ENCODE measurements around the gene CAMTA1.
A peak's percentile ranks its signal among the peaks of the same experiment; 100 is the strongest.

Gene CAMTA1

GRCh38 chr1:7047866-7048265 lies 262.6 kb downstream of the CAMTA1 start:
- no peak for DNase-seq

DNA sequence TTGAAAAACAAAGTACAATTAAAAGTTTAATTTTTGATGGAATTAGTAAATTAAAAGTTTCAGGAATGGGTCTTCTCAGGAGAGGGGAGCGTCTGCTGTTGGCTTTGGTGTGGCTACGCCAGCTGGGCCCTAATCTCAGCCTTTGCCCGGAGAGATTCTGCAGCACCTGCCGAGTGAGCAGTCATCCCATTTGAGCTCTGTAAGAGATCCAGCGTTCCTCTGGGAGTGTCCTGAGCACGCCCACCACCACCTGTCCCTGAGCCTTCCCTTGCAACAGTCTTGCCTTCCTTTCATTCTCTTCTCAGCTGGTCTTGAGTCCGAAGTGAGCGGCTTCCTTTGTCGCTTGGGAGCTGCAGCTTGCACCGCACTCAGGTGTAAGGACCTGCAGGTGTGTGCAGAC lies 263.1 kb downstream of the CAMTA1 start:
- no peak for DNase-seq

GRCh38 chr1:7049913-7050625 lies 264.8 kb downstream of the CAMTA1 start:
- no peak for DNase-seq

- no peak for DNase-seq
Observed at GRCh38 chr1:7050751-7051665, 265.8 kb downstream of the CAMTA1 start.

GRCh38 chr1:7052701-7053100 lies 267.4 kb downstream of the CAMTA1 start:
- DNase-seq = no peak

DNA sequence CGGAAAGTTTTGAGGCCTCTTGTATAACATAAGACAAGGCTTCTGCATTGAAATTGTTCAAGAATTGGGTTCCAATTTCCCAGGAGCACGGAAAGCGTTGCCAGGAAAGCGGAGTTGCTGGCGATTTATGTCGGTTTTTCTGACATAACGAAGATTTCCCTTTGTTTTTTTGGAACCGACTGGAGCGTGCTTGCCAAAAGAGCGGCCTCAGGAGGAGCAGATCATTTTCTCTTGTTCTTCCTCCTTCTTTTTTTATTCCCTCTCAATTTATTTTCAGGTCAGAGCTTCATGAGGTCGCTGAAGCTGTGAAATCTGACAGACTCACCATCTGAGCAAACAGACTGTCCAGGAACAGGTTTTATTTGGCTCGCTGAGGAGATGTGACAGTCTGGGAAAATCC lies 275.5 kb downstream of the CAMTA1 start:
- DNase-seq = no peak

DNA sequence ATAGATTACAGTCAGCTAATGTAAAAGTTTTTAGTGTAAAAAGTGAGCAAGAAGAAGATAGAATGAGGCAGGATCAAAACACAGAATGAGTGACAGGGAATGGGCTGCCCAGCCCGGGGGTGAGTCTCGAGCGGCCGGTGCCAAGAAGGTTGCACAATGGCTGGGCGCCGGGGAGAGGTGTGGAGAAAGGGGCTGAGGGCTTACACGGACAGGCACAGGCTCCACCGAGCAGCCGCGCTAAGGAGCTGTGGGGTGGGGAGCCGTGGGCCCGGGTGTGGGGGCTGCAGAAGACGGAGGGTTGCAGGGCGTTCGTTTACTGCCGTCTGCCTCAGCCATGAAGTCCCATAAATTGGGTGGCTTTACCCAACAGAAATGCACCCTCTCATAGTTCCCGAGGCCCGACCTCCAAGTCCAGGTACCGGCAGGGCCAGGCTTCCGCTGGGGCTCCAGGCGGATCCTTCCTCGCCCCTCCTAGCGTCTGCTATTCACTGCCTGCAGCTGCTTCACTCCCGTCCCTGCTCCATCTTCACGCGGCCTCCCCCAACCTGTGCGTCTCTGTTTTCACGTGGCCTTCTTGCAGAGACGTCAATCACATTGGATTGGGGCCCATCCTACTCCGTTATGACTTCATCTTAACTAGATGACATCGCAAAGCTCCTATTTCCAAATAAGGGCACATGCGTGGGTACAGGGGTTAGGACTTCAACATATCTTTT lies 277.2 kb downstream of the CAMTA1 start:
- DNase-seq = no peak

DNA sequence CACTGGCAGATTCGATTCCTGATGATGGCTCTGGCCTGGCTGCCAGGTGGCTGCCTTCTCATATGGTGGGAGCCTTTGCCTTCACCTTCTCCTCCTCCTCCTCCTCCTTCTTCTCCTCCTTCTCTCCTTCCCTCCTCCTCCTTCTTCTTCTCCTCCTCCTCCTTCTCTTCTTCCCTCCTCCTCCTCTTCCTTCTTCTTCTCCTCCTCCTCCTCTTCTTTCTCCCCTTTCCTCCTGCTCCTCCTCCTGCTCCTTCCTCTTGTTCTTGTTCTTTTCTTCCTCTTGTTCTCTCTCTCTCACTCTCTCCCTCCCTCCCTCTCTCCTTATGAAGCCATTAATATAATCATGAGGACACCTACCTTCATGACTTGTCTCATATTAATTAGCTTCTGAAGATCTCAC lies 278.7 kb downstream of the CAMTA1 start:
- no peak for DNase-seq

- no peak for DNase-seq
Observed at GRCh38 chr1:7068552-7068951, 283.3 kb downstream of the CAMTA1 start.

- DNase-seq = no peak
Observed at GRCh38 chr1:7069931-7070330, 284.7 kb downstream of the CAMTA1 start.

- peak; percentile 10 for DNase-seq
Observed at GRCh38 chr1:7070389-7071029, 285.3 kb downstream of the CAMTA1 start.

DNA sequence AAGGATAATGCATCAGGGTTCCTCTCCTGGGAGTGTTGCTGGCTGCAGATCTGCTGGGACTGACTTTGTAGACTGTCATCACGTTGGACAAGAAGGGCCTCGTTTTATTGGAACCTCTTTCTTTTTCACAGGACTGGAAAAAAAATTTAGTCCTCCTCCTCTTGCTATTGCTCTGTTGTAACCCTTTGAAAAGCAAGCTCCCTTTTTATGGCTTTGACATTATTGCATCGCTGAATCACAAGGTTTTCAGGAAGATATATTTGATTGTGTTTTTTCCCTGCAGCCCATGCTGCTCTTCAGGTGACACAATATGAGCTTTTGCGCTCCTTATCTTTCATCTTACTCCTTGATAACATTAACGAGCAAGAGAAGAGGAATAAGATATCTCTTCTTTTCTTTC lies 290.9 kb downstream of the CAMTA1 start:
- DNase-seq = no peak

GRCh38 chr1:7076572-7076971 lies 291.3 kb downstream of the CAMTA1 start:
- DNase-seq = no peak

- no peak for DNase-seq
Observed at GRCh38 chr1:7077136-7077535, 291.9 kb downstream of the CAMTA1 start.

GRCh38 chr1:7077970-7078369 lies 292.7 kb downstream of the CAMTA1 start:
- DNase-seq = no peak

- no peak for DNase-seq
Observed at GRCh38 chr1:7079637-7080036, 294.4 kb downstream of the CAMTA1 start.

DNA sequence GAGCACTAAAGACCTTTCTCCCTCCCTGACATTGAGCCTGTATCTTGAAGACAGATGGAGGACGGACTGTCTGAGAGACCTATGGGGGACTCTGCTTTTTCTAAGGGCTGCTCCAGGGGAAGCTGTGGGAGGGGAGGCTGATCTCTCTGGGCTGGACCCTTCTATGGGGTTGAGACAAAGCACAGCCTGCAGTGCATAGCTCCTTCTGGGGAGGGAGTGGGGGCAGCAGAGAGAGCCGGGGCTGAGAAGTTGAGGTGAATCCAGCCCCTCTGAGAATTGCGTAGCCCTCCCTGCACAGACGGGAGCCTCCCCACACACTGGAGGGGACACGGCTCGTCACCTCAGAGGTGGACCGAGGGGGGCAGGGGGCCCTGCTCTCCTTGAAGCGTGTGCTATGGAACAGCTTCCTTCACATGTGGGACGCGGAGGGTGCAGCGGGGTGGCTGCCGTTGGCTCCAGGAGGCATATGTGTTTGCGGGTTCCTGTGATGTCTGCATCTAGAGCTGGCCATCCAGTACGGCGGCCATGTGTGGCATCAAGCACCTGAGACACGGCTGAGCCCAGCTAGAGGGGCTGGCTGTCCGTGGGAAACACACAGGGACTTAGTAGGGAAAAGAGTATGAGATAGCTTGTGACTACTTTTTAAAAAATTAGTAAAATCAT lies 299.1 kb downstream of the CAMTA1 start:
- DNase-seq = no peak

DNA sequence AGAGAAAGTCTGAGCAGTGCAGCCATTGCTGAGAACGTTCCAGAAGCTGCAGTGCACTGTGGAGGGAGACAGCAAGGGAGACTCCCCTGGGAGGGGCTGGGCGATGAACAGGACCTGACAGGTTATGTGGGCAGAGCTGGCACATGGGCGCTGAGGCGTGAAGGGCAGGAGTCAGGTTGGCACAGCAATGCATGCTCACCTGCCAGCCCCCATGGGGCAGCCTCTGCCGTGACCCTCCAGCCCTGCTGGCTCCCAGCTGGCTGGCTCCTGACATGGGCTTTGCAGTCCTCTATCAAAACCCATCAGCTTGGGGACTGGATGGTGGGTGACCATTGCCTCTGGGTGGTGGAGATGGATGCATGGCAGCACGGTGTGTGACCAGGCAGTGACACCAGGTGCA lies 300.3 kb downstream of the CAMTA1 start:
- no peak for DNase-seq

- DNase-seq = no peak
Observed at GRCh38 chr1:7086106-7086505, 300.9 kb downstream of the CAMTA1 start.

- no peak for DNase-seq
Observed at GRCh38 chr1:7087888-7088287, 302.6 kb downstream of the CAMTA1 start.

DNA sequence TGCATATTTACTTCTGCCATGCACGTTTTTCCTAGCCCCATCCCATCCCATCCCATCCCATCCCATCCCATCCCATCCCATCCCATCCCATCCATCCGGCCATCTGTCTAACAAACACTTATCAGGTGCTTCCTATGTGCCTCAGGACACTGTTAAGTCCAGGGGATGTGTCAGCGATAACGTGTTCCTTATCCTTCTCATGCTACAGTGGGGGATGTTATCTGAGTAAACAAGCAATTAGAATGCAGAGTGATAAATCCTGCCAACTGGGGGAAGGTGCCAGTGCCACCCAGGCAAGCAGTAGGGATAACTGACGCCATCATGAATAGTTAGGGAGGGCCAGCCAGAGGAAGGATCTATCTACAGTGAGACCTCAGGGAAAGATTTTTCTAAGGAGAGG lies 304.2 kb downstream of the CAMTA1 start:
- no peak for DNase-seq

DNA sequence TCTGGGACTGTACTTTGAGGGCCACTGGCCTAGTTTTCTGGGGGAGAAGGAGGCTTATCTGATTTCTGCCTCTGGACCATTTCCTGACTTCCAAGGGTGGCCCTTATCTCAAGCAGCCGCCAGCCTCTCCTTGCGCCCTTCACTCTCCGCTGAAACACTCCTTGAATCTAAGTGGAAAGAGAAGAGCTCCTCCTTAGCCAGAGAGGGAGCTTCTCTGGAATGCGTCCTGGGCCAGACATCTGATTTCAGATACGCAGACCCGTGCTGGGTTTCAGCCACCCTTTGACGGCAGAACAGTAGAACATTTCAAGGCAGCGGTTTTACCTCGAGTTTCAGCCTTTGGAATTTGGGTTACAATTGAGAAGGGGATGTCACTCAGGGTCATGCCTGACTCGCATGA lies 308.0 kb downstream of the CAMTA1 start:
- no peak for DNase-seq

- no peak for DNase-seq
Observed at GRCh38 chr1:7094086-7094485, 308.8 kb downstream of the CAMTA1 start.

Measured in NCI-H1105 (cell line).